ENCODE measurements around the gene CACNB4. TPM values are rescaled to one million over a fixed set of nuclear protein-coding genes. Genes with fewer than 3 reads are reported as not detected.

The CACNB4 gene
- polyA plus RNA-seq, 1 experiment, result 0.12 TPM

- POLR2A ChIA-PET, result no interaction called here
- no peak for TF ChIP-seq CTCF (IDR thresholded peaks at IDR 0.05; ENCODE audit: insufficient read depth, low read depth, low read length)
- no peak for DNase-seq (ENCODE audit: low read depth)
- CTCF ChIA-PET, result no interaction called here
- peaks cover 2% of the 10 kb centered on the region; the same call in 1 of the 2 replicates for H3K36me3 ChIP-seq (ENCODE audit: control insufficient read depth, insufficient read depth, low read length)
- H3K4me3 ChIP-seq (ENCODE audit: low read depth, low read length), result no peak overlapping the region
- H3K27me3 ChIP-seq (ENCODE audit: control insufficient read depth, insufficient read depth, low read length), result no peaks in the 10 kb centered on the region
Observed at GRCh38 chr2:151790689-151791088, 308.2 kb downstream of the CACNB4 start.

GRCh38 chr2:151789055-151789834 is 309.6 kb downstream of the CACNB4 start:
- H3K27me3 ChIP-seq (ENCODE audit: control insufficient read depth, insufficient read depth, low read length), result no peaks in the 10 kb centered on the region
- POLR2A ChIA-PET, result no interaction called here
- H3K36me3 ChIP-seq (ENCODE audit: control insufficient read depth, insufficient read depth, low read length), result peaks cover 2% of the 10 kb centered on the region; the same call in 1 of the 2 replicates
- no peak for DNase-seq (ENCODE audit: low read depth)
- no peak for TF ChIP-seq CTCF (IDR thresholded peaks at IDR 0.05; ENCODE audit: insufficient read depth, low read depth, low read length)
- CTCF ChIA-PET, result interaction anchor here (1.0 kb wide), 1 partner anchor 19 kb away, joined by 4 read pairs; no protein-coding TSS in a partner anchor
- no peak overlapping the region for H3K4me3 ChIP-seq (ENCODE audit: low read depth, low read length)

- DNase-seq (ENCODE audit: low read depth), result no peak
- no peaks in the 10 kb centered on the region for H3K27me3 ChIP-seq (ENCODE audit: control insufficient read depth, insufficient read depth, low read length)
- POLR2A ChIA-PET, result no interaction called here
- no peak for TF ChIP-seq CTCF (IDR thresholded peaks at IDR 0.05; ENCODE audit: insufficient read depth, low read depth, low read length)
- CTCF ChIA-PET, result no interaction called here
- peaks cover 2% of the 10 kb centered on the region; the same call in 1 of the 2 replicates for H3K36me3 ChIP-seq (ENCODE audit: control insufficient read depth, insufficient read depth, low read length)
- no peak overlapping the region for H3K4me3 ChIP-seq (ENCODE audit: low read depth, low read length)
Observed at GRCh38 chr2:151786483-151786882, 312.4 kb downstream of the CACNB4 start.

- POLR2A ChIA-PET, result no interaction called here
- Histone ChIP-seq H3K27me3 (ENCODE audit: control insufficient read depth, insufficient read depth, low read length) (no peaks in the 10 kb centered on the region), H3K36me3 (ENCODE audit: control insufficient read depth, insufficient read depth, low read length) (peaks cover 2% of the 10 kb centered on the region), H3K4me3 (ENCODE audit: low read depth, low read length) (no peak overlapping the region)
- CTCF ChIA-PET, result interaction anchor here (0.5 kb wide), 1 partner anchor 26 kb away, joined by 3 read pairs; no protein-coding TSS in a partner anchor
- DNase-seq (ENCODE audit: low read depth), result no peak
- TF ChIP-seq CTCF (IDR thresholded peaks at IDR 0.05; ENCODE audit: insufficient read depth, low read depth, low read length), result no peak
Observed at GRCh38 chr2:151786077-151786476, 312.8 kb downstream of the CACNB4 start.

GRCh38 chr2:151783133-151783520 is 315.7 kb downstream of the CACNB4 start:
- Histone ChIP-seq H3K4me3 (ENCODE audit: low read depth, low read length) (no peak overlapping the region), H3K36me3 (ENCODE audit: control insufficient read depth, insufficient read depth, low read length) (no peaks in the 10 kb centered on the region; the same call in none of the 2 replicates), H3K27me3 (ENCODE audit: control insufficient read depth, insufficient read depth, low read length) (no peaks in the 10 kb centered on the region)
- DNase-seq (ENCODE audit: low read depth), result no peak
- ChIA-PET POLR2A (no interaction called here), CTCF (interaction anchor here (0.5 to 0.7 kb wide), 2 partner anchors 9 to 42 kb away, joined by 3 read pairs; no protein-coding TSS in a partner anchor)
- no peak for TF ChIP-seq CTCF (IDR thresholded peaks at IDR 0.05; ENCODE audit: insufficient read depth, low read depth, low read length)

Small RNA genes within 50 kb of the gene (small RNA-seq; reads per million reads assigned to genes)
- gene RPL30P2 (ENCODE audit: insufficient read length, low read depth, low replicate concordance), result not detected

Other genes with a start within 250 kb of the CACNB4 start
- 12.4 and 23.5 TPM in 2 replicates for gene STAM2, start 76.7 kb upstream of the CACNB4 start, polyA plus RNA-seq (2011; rRNA removed)
- gene FMNL2, start 236.1 kb upstream of the CACNB4 start, polyA plus RNA-seq (2011; rRNA removed), result 2.4 and 5.1 TPM in 2 replicates

Data from BJ (cell line).